GM12801 (cell line): ENCODE measurements around the gene COL1A1.

Experiments
- CTCF ChIP-seq: IDR thresholded peaks from one replicate; pipeline ENCODE4 v1.5.1; 2011; ENCODE audit warnings: control low read depth; ENCODE audit not compliant: insufficient read length; ENCODE audit errors: extremely low read depth

Gene COL1A1

GRCh38 chr17:50201276-50201854, at the start of gene COL1A1:
COL1A1 (minus strand) TSS chr17:50201631; CDS start chr17:50201513, 118 bp downstream.
- TF ChIP-seq CTCF = no peak

- no peak for TF ChIP-seq CTCF
These were observed 46.8 kb upstream of the COL1A1 start for GRCh38 chr17:50248255-50248654.

GRCh38 chr17:50244771-50245170, 43.3 kb upstream of the COL1A1 start:
- no peak for TF ChIP-seq CTCF

GRCh38 chr17:50241431-50241830, 40.0 kb upstream of the COL1A1 start:
- TF ChIP-seq CTCF = no peak

- no peak for TF ChIP-seq CTCF
These were observed 39.4 kb upstream of the COL1A1 start for GRCh38 chr17:50240851-50241250.

- no peak for TF ChIP-seq CTCF
These were observed 38.5 kb upstream of the COL1A1 start for GRCh38 chr17:50239937-50240336.

- TF ChIP-seq CTCF = no peak
These were observed 37.3 kb upstream of the COL1A1 start for GRCh38 chr17:50238601-50239280.
